Glutamatergic neuron (in vitro differentiated cells): ENCODE measurements around the gene ASXL1. TPM values are rescaled to one million over a fixed set of nuclear protein-coding genes. Genes with fewer than 3 reads are reported as not detected.

Experiments
- DNase-seq: peaks from one replicate; pipeline ENCODE4 v3.0.0; 2022
- H3K27ac Mint-ChIP-seq: one replicate; pipeline ENCODE4 v1.8.0; 2020; ENCODE audit warnings: mild to moderate bottlenecking, mixed read lengths, inconsistent platforms; ENCODE audit not compliant: unreplicated experiment
- H3K27me3 Mint-ChIP-seq: one replicate; pipeline ENCODE4 v1.8.0; 2020; ENCODE audit warnings: mild to moderate bottlenecking, moderate library complexity, mixed read lengths, inconsistent platforms; ENCODE audit not compliant: unreplicated experiment
- H3K36me3 Mint-ChIP-seq: one replicate; pipeline ENCODE4 v1.8.0; 2020; ENCODE audit warnings: mild to moderate bottlenecking, mixed read lengths, inconsistent platforms; ENCODE audit not compliant: unreplicated experiment
- H3K4me1 Mint-ChIP-seq: one replicate; pipeline ENCODE4 v1.8.0; 2020; ENCODE audit warnings: mild to moderate bottlenecking, low read depth, mixed read lengths, inconsistent platforms; ENCODE audit not compliant: unreplicated experiment
- H3K4me3 Mint-ChIP-seq: one replicate; pipeline ENCODE4 v1.8.0; 2020; ENCODE audit warnings: mild to moderate bottlenecking, mixed read lengths, inconsistent platforms; ENCODE audit not compliant: unreplicated experiment
- H3K9me3 Mint-ChIP-seq: one replicate; pipeline ENCODE4 v1.8.0; 2020; ENCODE audit warnings: mild to moderate bottlenecking, moderate library complexity, mixed read lengths, inconsistent platforms; ENCODE audit not compliant: unreplicated experiment
- total RNA-seq: library from RNA; stranded (reverse); fragmentation: NEBNext Ultra II Directional; extraction: Animal tissue kit (Norgen Biotek cat#: 25700); gene quantifications from one replicate; pipeline ENCODE4 v1.2.1, GENCODE V29; 2021; ENCODE audit not compliant: unreplicated experiment
- TF ChIP-seq, protein P1 (sequence below): fragments of 200-600 bp; sonication (generic); IDR thresholded peaks from one replicate; pipeline ENCODE4 v1.5.0; 2021; ENCODE audit not compliant: partially characterized antibody, unreplicated experiment

ASXL1 gene
- total RNA-seq, 1 donor from 2014 or later: 85.1 TPM

DNA sequence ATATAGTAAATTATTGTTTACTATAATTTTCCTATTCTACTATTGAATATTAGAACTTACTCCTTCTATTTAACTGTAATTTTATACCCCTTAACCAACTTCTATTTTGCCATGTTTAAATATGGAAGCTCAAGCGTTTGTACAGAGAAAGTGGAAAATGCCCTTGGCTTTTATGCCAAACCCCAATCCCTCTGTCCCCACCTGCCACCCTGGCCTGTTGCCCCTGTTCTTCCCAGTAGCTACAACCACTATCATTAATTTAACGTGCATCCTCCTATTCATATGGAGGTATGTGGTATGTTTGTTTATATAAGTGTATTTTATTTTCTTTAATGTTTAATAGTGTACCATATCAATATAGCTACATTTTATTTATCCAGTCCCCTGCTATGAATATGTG, 58.1 kb downstream of the ASXL1 start:
- TF ChIP-seq, protein P1, sequence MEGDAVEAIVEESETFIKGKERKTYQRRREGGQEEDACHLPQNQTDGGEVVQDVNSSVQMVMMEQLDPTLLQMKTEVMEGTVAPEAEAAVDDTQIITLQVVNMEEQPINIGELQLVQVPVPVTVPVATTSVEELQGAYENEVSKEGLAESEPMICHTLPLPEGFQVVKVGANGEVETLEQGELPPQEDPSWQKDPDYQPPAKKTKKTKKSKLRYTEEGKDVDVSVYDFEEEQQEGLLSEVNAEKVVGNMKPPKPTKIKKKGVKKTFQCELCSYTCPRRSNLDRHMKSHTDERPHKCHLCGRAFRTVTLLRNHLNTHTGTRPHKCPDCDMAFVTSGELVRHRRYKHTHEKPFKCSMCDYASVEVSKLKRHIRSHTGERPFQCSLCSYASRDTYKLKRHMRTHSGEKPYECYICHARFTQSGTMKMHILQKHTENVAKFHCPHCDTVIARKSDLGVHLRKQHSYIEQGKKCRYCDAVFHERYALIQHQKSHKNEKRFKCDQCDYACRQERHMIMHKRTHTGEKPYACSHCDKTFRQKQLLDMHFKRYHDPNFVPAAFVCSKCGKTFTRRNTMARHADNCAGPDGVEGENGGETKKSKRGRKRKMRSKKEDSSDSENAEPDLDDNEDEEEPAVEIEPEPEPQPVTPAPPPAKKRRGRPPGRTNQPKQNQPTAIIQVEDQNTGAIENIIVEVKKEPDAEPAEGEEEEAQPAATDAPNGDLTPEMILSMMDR: no peak
- Mint-ChIP-seq H3K9me3 (peaks cover 3% of the 10 kb centered on the region), H3K27ac (no peak overlapping the region), H3K27me3 (no peaks in the 10 kb centered on the region), H3K4me1 (no peaks in the 10 kb centered on the region), H3K36me3 (no peaks in the 10 kb centered on the region), H3K4me3 (no peak overlapping the region)
- DNase-seq: no peak

DNA sequence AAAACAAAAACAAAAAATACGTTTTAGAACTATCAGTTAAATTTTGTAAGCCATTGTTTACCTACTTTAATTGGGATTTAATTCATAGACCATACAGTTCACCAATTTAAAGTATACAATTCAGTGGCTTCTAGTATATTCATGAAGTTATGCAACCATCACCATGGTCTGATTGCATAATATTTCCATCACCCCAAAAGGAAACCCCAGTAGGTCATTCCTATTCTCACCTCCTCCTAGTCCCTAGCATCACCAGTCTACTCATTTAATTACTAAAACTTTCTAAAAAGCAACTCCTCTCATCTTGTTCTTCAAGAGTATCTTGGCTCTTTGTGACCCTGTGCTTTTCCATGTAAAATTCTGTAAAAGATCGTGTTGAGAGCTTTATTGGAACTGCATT, 60.2 kb downstream of the ASXL1 start:
- Mint-ChIP-seq H3K36me3 (peaks cover 3% of the 10 kb centered on the region), H3K27ac (no peak overlapping the region), H3K4me1 (no peaks in the 10 kb centered on the region), H3K27me3 (no peaks in the 10 kb centered on the region), H3K9me3 (peaks cover 3% of the 10 kb centered on the region), H3K4me3 (no peak overlapping the region)
- TF ChIP-seq, protein P1: no peak
- no peak for DNase-seq

DNA sequence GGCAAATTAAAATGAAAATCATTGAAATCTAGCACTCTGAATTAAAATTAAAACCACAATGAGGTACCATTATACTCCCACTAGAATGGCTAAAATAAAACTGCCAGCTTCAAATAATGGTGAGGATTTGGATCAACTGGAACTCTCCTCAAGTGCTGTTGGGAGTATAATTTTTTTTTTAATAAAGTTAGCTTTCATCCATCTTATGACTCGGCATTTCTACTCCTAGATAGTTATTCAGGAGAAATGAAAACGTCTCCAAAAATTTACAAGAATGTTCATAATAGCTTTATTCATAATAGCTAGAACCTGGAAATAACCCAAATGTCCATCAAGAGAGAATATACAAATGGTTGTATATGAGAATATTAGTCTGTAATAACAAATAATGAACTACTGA, 63.2 kb downstream of the ASXL1 start:
- H3K27ac Mint-ChIP-seq: no peak overlapping the region
- H3K36me3 Mint-ChIP-seq: peaks cover 3% of the 10 kb centered on the region
- no peaks in the 10 kb centered on the region for H3K4me1 Mint-ChIP-seq
- DNase-seq: no peak
- TF ChIP-seq, protein P1: no peak
- H3K9me3 Mint-ChIP-seq: no peaks in the 10 kb centered on the region
- H3K27me3 Mint-ChIP-seq: no peaks in the 10 kb centered on the region
- H3K4me3 Mint-ChIP-seq: no peak overlapping the region

DNA sequence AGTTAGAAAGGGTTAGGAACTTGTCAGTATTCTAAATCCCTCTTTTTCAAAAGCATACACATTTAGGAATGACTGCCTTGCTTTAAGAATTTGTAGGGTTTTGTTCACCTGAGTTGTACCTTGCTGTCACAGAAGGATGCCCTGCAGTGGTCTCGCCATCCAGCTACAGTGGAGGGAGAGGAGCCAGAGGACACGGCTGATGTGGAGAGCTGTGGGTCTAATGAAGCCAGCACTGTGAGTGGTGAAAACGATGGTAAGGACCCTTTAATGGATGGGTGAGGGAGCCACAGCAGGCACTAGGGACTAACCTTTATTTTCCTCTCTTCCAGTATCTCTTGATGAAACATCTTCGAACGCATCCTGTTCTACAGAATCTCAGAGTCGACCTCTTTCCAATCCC, 69.9 kb downstream of the ASXL1 start:
- TF ChIP-seq, protein P1: no peak
- Mint-ChIP-seq H3K4me1 (no peaks in the 10 kb centered on the region), H3K9me3 (no peaks in the 10 kb centered on the region), H3K27ac (no peak overlapping the region), H3K27me3 (no peaks in the 10 kb centered on the region), H3K4me3 (no peak overlapping the region), H3K36me3 (peaks cover 5% of the 10 kb centered on the region)
- no peak for DNase-seq

DNA sequence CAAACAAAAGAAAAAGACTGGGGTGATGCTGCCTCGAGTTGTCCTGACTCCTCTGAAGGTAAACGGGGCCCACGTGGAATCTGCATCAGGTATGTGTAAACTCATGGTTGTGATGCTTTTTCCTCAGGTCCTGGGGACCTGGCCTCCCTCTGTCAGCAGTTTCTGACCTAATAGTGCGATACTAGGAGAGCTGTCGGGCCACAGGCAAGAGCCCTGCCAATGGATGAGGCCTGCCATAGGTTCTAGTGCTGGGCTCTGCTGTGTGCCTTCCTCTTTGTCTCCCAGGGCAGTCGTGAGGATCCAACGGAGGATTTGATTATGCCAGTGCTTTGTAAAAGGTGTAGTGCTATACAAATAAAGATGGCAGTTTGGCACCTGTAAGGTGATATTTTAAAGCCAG, 71.2 kb downstream of the ASXL1 start:
- TF ChIP-seq, protein P1: no peak
- H3K27ac Mint-ChIP-seq: no peak overlapping the region
- no peak for DNase-seq
- H3K27me3 Mint-ChIP-seq: no peaks in the 10 kb centered on the region
- no peak overlapping the region for H3K4me3 Mint-ChIP-seq
- no peaks in the 10 kb centered on the region for H3K9me3 Mint-ChIP-seq
- H3K36me3 Mint-ChIP-seq: peaks cover 9% of the 10 kb centered on the region
- peaks cover 3% of the 10 kb centered on the region for H3K4me1 Mint-ChIP-seq
